ENCODE data around the gene INTS1. TPM values are rescaled to one million over a fixed set of nuclear protein-coding genes. Genes with fewer than 3 reads are reported as not detected.

The INTS1 gene
- total and polyA plus RNA-seq, 2 experiments from 2014 or later: 35.1 to 111 TPM

DNA sequence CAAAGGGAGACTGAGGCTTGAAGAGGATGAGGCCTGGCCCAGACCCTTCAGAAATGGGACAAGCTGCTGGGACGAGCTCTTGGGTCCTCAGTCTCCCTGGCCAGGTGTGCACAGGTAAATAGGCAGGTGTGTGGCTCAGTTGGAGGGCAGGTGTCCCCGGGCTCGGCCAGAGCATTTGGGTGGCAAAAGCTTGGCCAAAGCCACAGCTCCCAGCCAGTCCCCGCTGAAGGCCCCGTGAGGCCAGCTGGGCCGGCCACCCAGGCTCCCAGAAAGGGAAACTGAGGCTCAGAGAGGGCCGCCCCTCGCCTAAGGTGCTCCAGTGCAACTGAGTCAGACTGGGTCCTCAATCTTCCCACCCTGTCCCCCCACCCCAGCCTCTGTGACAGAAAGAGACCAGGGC is 82.2 kb downstream of the INTS1 start (continued):
- TF ChIP-seq ZNF462 (CRISPR knock-in tag; IDR thresholded peaks at IDR 0.05) (no peak), CTCF (conservative IDR thresholded peaks at IDR 0.05; ENCODE audit: low read depth in 2 of 2) (no peak), JUNB (IDR thresholded peaks at IDR 0.05; ENCODE audit: unreplicated experiment) (no peak), ZNF114 (CRISPR knock-in tag; IDR thresholded peaks at IDR 0.05) (no peak)

- no peaks in the 10 kb centered on the region for H4K20me1 ChIP-seq (replicated peaks; ENCODE audit: insufficient read depth)
- no peak overlapping the region for H3K4me3 ChIP-seq
- H3K4me1 Mint-ChIP-seq: peaks cover 15% of the 10 kb centered on the region
- H3K4me3 Mint-ChIP-seq: no peak overlapping the region
- no peaks in the 10 kb centered on the region; the same call in 1 of the 2 replicates for H3K4me1 ChIP-seq (ENCODE audit: insufficient read depth)
- no peaks in the 10 kb centered on the region for H3K36me3 Mint-ChIP-seq (ENCODE audit: low read depth)
- H3K9me2 ChIP-seq (ENCODE audit: insufficient read depth): no peaks in the 10 kb centered on the region
- peaks cover 8% of the 10 kb centered on the region for H3K27me3 Mint-ChIP-seq (ENCODE audit: insufficient read depth, low read depth, poor library complexity)
- H3K79me2 ChIP-seq (replicated peaks; ENCODE audit: insufficient read depth): no peaks in the 10 kb centered on the region
- no peaks in the 10 kb centered on the region; the same call in 2 of the 3 replicates for H3K9me3 Mint-ChIP-seq
- H3F3A ChIP-seq (replicated peaks; ENCODE audit: low read depth): no peaks in the 10 kb centered on the region
- no peak overlapping the region for H3K4me2 ChIP-seq
- ATAC-seq (no peak), DNase-seq (ENCODE audit: low spot score) (no peak)
- no peaks in the 10 kb centered on the region for H3K36me3 ChIP-seq (ENCODE audit: insufficient read depth)
- no peaks in the 10 kb centered on the region for H3K27me3 ChIP-seq (ENCODE audit: insufficient read depth)
- no peak overlapping the region for H2AFZ ChIP-seq
- H3K27ac ChIP-seq (ENCODE audit: low read depth): no peak overlapping the region
- H3K27ac Mint-ChIP-seq: no peak overlapping the region
- no peak for TF ChIP-seq STAT1 (IDR thresholded peaks at IDR 0.05; ENCODE audit: unreplicated experiment)
- no peak for TF ChIP-seq JUNB (IDR thresholded peaks at IDR 0.05; ENCODE audit: unreplicated experiment)
- no peak for TF ChIP-seq CREB1 (CRISPR knock-in tag; IDR thresholded peaks at IDR 0.05; ENCODE audit: low read depth)
- TF ChIP-seq ZNF114 (CRISPR knock-in tag; IDR thresholded peaks at IDR 0.05): no peak
- no peak for TF ChIP-seq CTCF (conservative IDR thresholded peaks at IDR 0.05; ENCODE audit: low read depth in 2 of 2)
- no peak for TF ChIP-seq ZNF331 (CRISPR knock-in tag; IDR thresholded peaks at IDR 0.05; ENCODE audit: low read depth)
- no peak for TF ChIP-seq NANOG (IDR thresholded peaks at IDR 0.05; ENCODE audit: borderline replicate concordance)
- TF ChIP-seq, protein P1, sequence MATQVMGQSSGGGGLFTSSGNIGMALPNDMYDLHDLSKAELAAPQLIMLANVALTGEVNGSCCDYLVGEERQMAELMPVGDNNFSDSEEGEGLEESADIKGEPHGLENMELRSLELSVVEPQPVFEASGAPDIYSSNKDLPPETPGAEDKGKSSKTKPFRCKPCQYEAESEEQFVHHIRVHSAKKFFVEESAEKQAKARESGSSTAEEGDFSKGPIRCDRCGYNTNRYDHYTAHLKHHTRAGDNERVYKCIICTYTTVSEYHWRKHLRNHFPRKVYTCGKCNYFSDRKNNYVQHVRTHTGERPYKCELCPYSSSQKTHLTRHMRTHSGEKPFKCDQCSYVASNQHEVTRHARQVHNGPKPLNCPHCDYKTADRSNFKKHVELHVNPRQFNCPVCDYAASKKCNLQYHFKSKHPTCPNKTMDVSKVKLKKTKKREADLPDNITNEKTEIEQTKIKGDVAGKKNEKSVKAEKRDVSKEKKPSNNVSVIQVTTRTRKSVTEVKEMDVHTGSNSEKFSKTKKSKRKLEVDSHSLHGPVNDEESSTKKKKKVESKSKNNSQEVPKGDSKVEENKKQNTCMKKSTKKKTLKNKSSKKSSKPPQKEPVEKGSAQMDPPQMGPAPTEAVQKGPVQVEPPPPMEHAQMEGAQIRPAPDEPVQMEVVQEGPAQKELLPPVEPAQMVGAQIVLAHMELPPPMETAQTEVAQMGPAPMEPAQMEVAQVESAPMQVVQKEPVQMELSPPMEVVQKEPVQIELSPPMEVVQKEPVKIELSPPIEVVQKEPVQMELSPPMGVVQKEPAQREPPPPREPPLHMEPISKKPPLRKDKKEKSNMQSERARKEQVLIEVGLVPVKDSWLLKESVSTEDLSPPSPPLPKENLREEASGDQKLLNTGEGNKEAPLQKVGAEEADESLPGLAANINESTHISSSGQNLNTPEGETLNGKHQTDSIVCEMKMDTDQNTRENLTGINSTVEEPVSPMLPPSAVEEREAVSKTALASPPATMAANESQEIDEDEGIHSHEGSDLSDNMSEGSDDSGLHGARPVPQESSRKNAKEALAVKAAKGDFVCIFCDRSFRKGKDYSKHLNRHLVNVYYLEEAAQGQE (IDR thresholded peaks at IDR 0.05; ENCODE audit: unreplicated experiment): no peak
- TF ChIP-seq EZH2phosphoT487 (IDR thresholded peaks at IDR 0.05; ENCODE audit: unreplicated experiment): no peak
These were observed 83.0 kb downstream of the INTS1 start for GRCh38 chr7:1421020-1421790.

Measured in GM23338 (cell line).